GM12878 (cell line): Measurements from ENCODE around the gene VTCN1. TPM values are rescaled to one million over a fixed set of nuclear protein-coding genes. Genes with fewer than 3 reads are reported as not detected.
A peak's percentile ranks its signal among the peaks of the same experiment; 100 is the strongest.

ENCODE experiments used
- ATAC-seq: fragments of 200-7000 bp; cut with Tn5 transposase; 3 replicates; pipeline ENCODE4 v1.9.1; 2020; ENCODE audit warnings: mild to moderate bottlenecking, moderate library complexity
- BruUV-seq: library from RNA; stranded (reverse); fragments of 400-500 nt; replicated peaks from 2 replicates; lab custom pipeline; 2021; lab: Mats Ljungman, UMichigan
- CTCF ChIA-PET: fragments of 300-600 bp; sonication (Branson Sonifier 250); formaldehyde crosslinking; extraction: SDS; loops from one replicate; lab custom pipeline; 2021; ENCODE audit warnings: inconsistent platforms; lab: Yijun Ruan, JAX
- POLR2A ChIA-PET: fragments of 350-600 bp; formaldehyde crosslinking; extraction: SDS; loops from one replicate; lab custom pipeline; 2021; ENCODE audit warnings: inconsistent platforms; lab: Charles Lee
- RAD21 ChIA-PET: fragments of 300-600 bp; sonication (Branson Sonifier 250); formaldehyde crosslinking; loops from one replicate; lab custom pipeline; 2023; ENCODE audit warnings: antibody characterized with exemption; ENCODE audit not compliant: unreplicated experiment; lab: Charles Lee
- SMC1A ChIA-PET: fragments of 300-600 bp; sonication (Branson Sonifier 250); formaldehyde crosslinking; loops from one replicate; lab custom pipeline; 2023; ENCODE audit not compliant: unreplicated experiment, uncharacterized antibody; lab: Charles Lee
- DNase-seq: peaks from one replicate; pipeline ENCODE4 v3.0.0-alpha.2; 2011; ENCODE audit warnings: low read depth, low spot score
- FAIRE-seq: peaks from 3 replicates; lab custom pipeline; 2011; peaks lifted over from hg19 to GRCh38; lab: Jason Lieb, UNC
- H2AFZ ChIP-seq: 2 replicates; pipeline ENCODE4 v1.6.0; 2011; ENCODE audit warnings: low read depth, low read length, control low read depth; ENCODE audit not compliant: control insufficient read depth
- H3K27ac ChIP-seq: 2 replicates; pipeline ENCODE4 v1.5.1; 2011; ENCODE audit warnings: control low read depth; ENCODE audit not compliant: control insufficient read depth, insufficient read depth
- H3K27me3 ChIP-seq, 2 experiments: replicated peaks in 1 of 2; 2 replicates each; pipeline versions ENCODE4 v1.6.0 to v1.6.1; 2011; ENCODE audit warnings: low read length in 1 of 2; ENCODE audit not compliant: control insufficient read depth in 2 of 2, insufficient read depth in 2 of 2
- H3K36me3 ChIP-seq, 2 experiments: 2 replicates each; pipeline ENCODE4 v1.5.1; 2011; ENCODE audit warnings: low read length in 1 of 2; ENCODE audit not compliant: control insufficient read depth in 2 of 2, insufficient read depth in 2 of 2
- H3K4me1 ChIP-seq: 2 replicates; pipeline ENCODE4 v1.6.1; 2011; ENCODE audit warnings: mild to moderate bottlenecking, low read length, moderate library complexity, mixed read lengths; ENCODE audit not compliant: control insufficient read depth, insufficient read depth
- H3K4me2 ChIP-seq: 2 replicates; pipeline ENCODE4 v1.6.0; 2011; ENCODE audit warnings: control low read depth; ENCODE audit not compliant: control insufficient read depth, insufficient read depth
- H3K4me3 ChIP-seq: fragments of 200-600 bp; sonication (generic); 2 replicates; pipeline ENCODE4 v1.5.1; 2016
- H3K79me2 ChIP-seq: 2 replicates; pipeline ENCODE4 v1.6.0; 2011; ENCODE audit warnings: low read length; ENCODE audit not compliant: control insufficient read depth, insufficient read depth
- H3K9ac ChIP-seq: 2 replicates; pipeline ENCODE4 v1.8.0; 2011; ENCODE audit warnings: low read length, control low read depth, mixed read lengths; ENCODE audit not compliant: control insufficient read depth, insufficient read depth
- H3K9me3 ChIP-seq: replicated peaks from 3 replicates; pipeline ENCODE4 v1.5.1; 2011; ENCODE audit warnings: mild to moderate bottlenecking, low read length; ENCODE audit not compliant: control insufficient read depth, insufficient read depth
- H4K20me1 ChIP-seq: 2 replicates; pipeline ENCODE4 v1.6.0; 2011; ENCODE audit not compliant: control insufficient read depth, insufficient read depth
- EED ChIP-seq: sonication (generic); IDR thresholded peaks from 2 replicates; pipeline ENCODE4 v1.6.1; 2016; ENCODE audit warnings: antibody characterized with exemption, low read depth
- ESRRA ChIP-seq: IDR thresholded peaks from 2 replicates; pipeline ENCODE4 v1.6.1; 2012; ENCODE audit warnings: mild to moderate bottlenecking, low read length, improper control_type of control experiment
- HDAC2 ChIP-seq: fragments of 200-600 bp; sonication (generic); IDR thresholded peaks from 2 replicates; pipeline ENCODE4 v1.6.1; 2017
- POLR2A ChIP-seq: IDR thresholded peaks from 2 replicates; pipeline ENCODE4 v1.6.1; 2011; ENCODE audit warnings: low read depth, mild to moderate bottlenecking, low read length
- WGBS: methylation state at CpG from one replicate; pipeline ENCODE4 v1.1.6; 2016; ENCODE audit warnings: low lambda C conversion rate; ENCODE audit not compliant: insufficient replicate concordance, insufficient coverage; ENCODE audit errors: missing lambda C conversion rate; 5-methylcytosine and 5-hydroxymethylcytosine counted together
- in situ Hi-C: fragments of 300-500 bp; cut with MboI; formaldehyde crosslinking; loops from 9 replicates; pipeline ENCODE4 v1.14.3; 2018; ENCODE audit warnings: mixed read lengths
- intact Hi-C: fragments of 100-400 bp; cut with micrococcal nuclease; formaldehyde crosslinking; loops from one replicate; pipeline ENCODE4 v1.14.2; 2022; ENCODE audit not compliant: unreplicated experiment
- polyA plus RNA-seq, 11 experiments: library from polyadenylated mRNA; depleted of rRNA in 4 of 11; unstranded in 6 of 11; stranded (reverse) in 5 of 11; fragments of >200 nt; fragmentation: Nextera tagmentation in 4 of 11; fragmentation: Illumina TruSeq in 1 of 11; extraction: Ambion mirVana in 4 of 11; extraction: Trizol in 1 of 11; gene quantifications; 1 replicate in 1 of 11; 2 replicates in 10 of 11; pipeline versions ENCODE4 v1.2.1 to v1.2.3, GENCODE V29; 2011 to 2016; ENCODE audit warnings: inconsistent platforms in 2 of 11, missing spikeins in 2 of 11, low read depth in 1 of 11
- total RNA-seq, 4 experiments: library from RNA; depleted of rRNA in 3 of 4; stranded (reverse); fragments of >200 nt in 3 of 4; fragmentation: Illumina TruSeq in 1 of 4; extraction: Trizol in 1 of 4; gene quantifications; 2 replicates each; pipeline versions ENCODE4 v1.2.1 to v1.2.3, GENCODE V29; 2013 to 2021
- TF ChIP-seq, protein P1 (sequence below): IDR thresholded peaks from 2 replicates; pipeline ENCODE4 v1.6.1; 2012; ENCODE audit warnings: low read depth, low read length, improper control_type of control experiment

The VTCN1 gene
- total and polyA plus RNA-seq, 10 of the 15 experiments (the other 5 are each of a cell fraction or from before 2014, with no cell fraction given), result not detected

DNA sequence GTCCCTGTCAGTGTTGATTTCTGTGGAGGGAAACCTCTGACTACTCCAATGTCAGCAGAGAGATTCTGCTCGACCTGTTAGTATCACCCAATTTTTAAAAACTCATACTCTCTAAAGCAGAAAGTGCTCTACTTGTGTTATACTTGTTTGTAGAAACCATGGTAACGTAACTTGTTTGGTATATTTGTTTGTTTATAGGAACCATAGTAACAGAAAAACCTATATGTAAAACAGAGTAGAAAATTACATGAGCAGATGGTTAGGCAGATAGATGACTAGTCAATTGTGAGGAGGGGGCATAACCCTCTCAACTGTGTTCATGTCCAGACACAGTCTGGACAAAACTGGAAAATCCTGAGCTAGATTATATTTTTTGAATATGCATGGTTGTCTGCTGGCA lies 95.8 kb downstream of the VTCN1 start:
- H3K4me2 ChIP-seq, result no peak overlapping the region
- no peaks in the 10 kb centered on the region for H3K79me2 ChIP-seq
- 0 out of 3 replicates have a peak, but pooled peaks have one; percentile 10 for ATAC-seq
- no TSS peak for BruUV-seq
- no peaks in the 10 kb centered on the region for H3K27me3 ChIP-seq
- H3K27ac ChIP-seq, result no peak overlapping the region
- DNase-seq, result no peak
- in situ Hi-C loops (no loop called here), intact Hi-C loops (no loop called here)
- no peaks in the 10 kb centered on the region for H3K9me3 ChIP-seq
- H3K36me3 ChIP-seq, result no peaks in the 10 kb centered on the region
- ChIA-PET CTCF (interaction anchor here (0.7 to 3.6 kb wide), 4 partner anchors 10 to 34 kb away, joined by 3 to 23 read pairs (median 3); no protein-coding TSS in a partner anchor), POLR2A (no interaction called here), SMC1A (interaction anchor here (0.8 to 1.0 kb wide), 5 partner anchors 8 to 41 kb away, joined by 3 read pairs; no protein-coding TSS in a partner anchor), RAD21 (no interaction called here)
- TF ChIP-seq EED (no peak), ESRRA (no peak), HDAC2 (no peak)
- no peak overlapping the region for H3K9ac ChIP-seq
- no peak for FAIRE-seq
- H2AFZ ChIP-seq, result no peak overlapping the region
- no peaks in the 10 kb centered on the region for H4K20me1 ChIP-seq
- 48% methylated on average over 2 of the region's 2 CpGs for WGBS
- no peaks in the 10 kb centered on the region for H3K4me1 ChIP-seq
- no peak overlapping the region for H3K4me3 ChIP-seq

DNA sequence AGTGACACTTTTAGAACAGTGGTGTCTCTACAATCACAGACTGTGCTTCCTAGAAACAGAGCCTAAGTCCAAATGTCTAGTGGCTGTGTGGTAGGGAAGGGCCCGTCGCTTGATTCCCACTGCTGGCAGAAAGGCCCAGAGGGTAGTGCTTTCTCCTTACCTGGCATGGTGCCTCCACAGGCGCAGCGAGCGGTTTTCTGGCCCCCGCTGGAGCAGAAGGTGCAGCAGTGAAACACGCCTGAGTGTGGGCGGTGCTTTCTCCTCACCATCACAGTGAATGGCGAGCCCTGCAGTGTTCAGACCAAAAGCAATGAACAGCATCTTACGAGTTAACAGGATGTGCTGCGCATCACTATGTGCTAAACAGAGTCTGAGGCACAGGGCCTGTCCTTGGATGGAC lies 97.5 kb downstream of the VTCN1 start:
- Histone ChIP-seq H3K36me3 (no peaks in the 10 kb centered on the region), H4K20me1 (no peaks in the 10 kb centered on the region), H2AFZ (no peak overlapping the region), H3K9me3 (no peaks in the 10 kb centered on the region), H3K79me2 (no peaks in the 10 kb centered on the region), H3K27me3 (no peaks in the 10 kb centered on the region), H3K4me3 (no peak overlapping the region), H3K4me1 (no peaks in the 10 kb centered on the region), H3K27ac (no peak overlapping the region), H3K4me2 (no peak overlapping the region), H3K9ac (no peak overlapping the region)
- FAIRE-seq, result no peak
- no peak for ATAC-seq
- BruUV-seq, result no TSS peak
- peak; percentile 39 for TF ChIP-seq POLR2A
- TF ChIP-seq, protein P1, sequence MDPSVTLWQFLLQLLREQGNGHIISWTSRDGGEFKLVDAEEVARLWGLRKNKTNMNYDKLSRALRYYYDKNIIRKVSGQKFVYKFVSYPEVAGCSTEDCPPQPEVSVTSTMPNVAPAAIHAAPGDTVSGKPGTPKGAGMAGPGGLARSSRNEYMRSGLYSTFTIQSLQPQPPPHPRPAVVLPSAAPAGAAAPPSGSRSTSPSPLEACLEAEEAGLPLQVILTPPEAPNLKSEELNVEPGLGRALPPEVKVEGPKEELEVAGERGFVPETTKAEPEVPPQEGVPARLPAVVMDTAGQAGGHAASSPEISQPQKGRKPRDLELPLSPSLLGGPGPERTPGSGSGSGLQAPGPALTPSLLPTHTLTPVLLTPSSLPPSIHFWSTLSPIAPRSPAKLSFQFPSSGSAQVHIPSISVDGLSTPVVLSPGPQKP, result no peak
- POLR2A ChIA-PET, result interaction anchor here (0.6 kb wide), 1 partner anchor 15 kb away, joined by 3 read pairs; no protein-coding TSS in a partner anchor
- no peak for DNase-seq
- CTCF ChIA-PET, result interaction anchor here (0.9 to 1.2 kb wide), 2 partner anchors 9 to 44 kb away, joined by 3 to 4 read pairs; no protein-coding TSS in a partner anchor
- WGBS, result over 99% methylated on average over 11 of the region's 11 CpGs
- SMC1A ChIA-PET, result interaction anchor here (1.4 to 1.5 kb wide), 2 partner anchors 16 to 46 kb away, joined by 4 to 6 read pairs; no protein-coding TSS in a partner anchor
- RAD21 ChIA-PET, result no interaction called here
- in situ Hi-C loops (no loop called here), intact Hi-C loops (no loop called here)
